Sigmoid colon (tissue), 7 donors: Measurements from ENCODE around the gene SIGLEC9. TPM values are rescaled to one million over a fixed set of nuclear protein-coding genes. Genes with fewer than 3 reads are reported as not detected.

Experiments
- DNase-seq: peaks from one replicate; pipeline ENCODE4 v3.0.0-alpha.2; 2019
- H3K27ac ChIP-seq, 4 donors: fragments of 200-600 bp; sonication (generic); one replicate each; pipeline ENCODE4 v1.5.1; 2016 to 2019; ENCODE audit warnings: mild to moderate bottlenecking in 1 of 4
- H3K27me3 ChIP-seq, 3 donors: fragments of 200-600 bp; sonication (generic); one replicate each; pipeline ENCODE4 v1.5.1; 2019; ENCODE audit warnings: mild to moderate bottlenecking in 1 of 3
- H3K36me3 ChIP-seq, 4 donors: fragments of 200-600 bp; sonication (generic); one replicate each; pipeline ENCODE4 v1.5.1; 2016 to 2019
- H3K4me1 ChIP-seq, 4 donors: fragments of 200-600 bp; sonication (generic); one replicate each; pipeline ENCODE4 v1.5.1; 2017 to 2019
- H3K4me3 ChIP-seq, 4 donors: fragments of 200-600 bp; sonication (generic); one replicate each; pipeline ENCODE4 v1.5.1; 2017 to 2019; ENCODE audit warnings: mild to moderate bottlenecking in 2 of 4, moderate library complexity in 1 of 4
- H3K9me3 ChIP-seq, 4 donors: fragments of 200-600 bp in 3 of 4; sonication (generic) in 3 of 4; one replicate each; pipeline versions ENCODE4 v1.5.1 to v1.6.1; 2013 to 2019
- EP300 ChIP-seq, 4 donors: sonication (generic); formaldehyde crosslinking; IDR thresholded peaks; one replicate each; pipeline ENCODE4 v1.6.1; 2017; ENCODE audit warnings: antibody characterized with exemption in 4 of 4
- POLR2A ChIP-seq, 2 donors: fragments of 450-650 bp; IDR thresholded peaks; one replicate each; pipeline ENCODE4 v1.6.1; 2016; ENCODE audit warnings: antibody characterized with exemption in 2 of 2, mild to moderate bottlenecking in 2 of 2, moderate library complexity in 2 of 2
- POLR2AphosphoS5 ChIP-seq, 4 donors: sonication (generic); formaldehyde crosslinking; IDR thresholded peaks; one replicate each; pipeline ENCODE4 v1.6.1; 2017; ENCODE audit warnings: antibody characterized with exemption in 4 of 4
- WGBS, 2 donors: extraction: QIAGEN DNeasy Blood & Tissue Kit; methylation state at CpG; one replicate each; pipeline ENCODE4 v1.1.7; 2013; 5-methylcytosine and 5-hydroxymethylcytosine counted together
- intact Hi-C: fragments of 100-400 bp; cut with DNase I; formaldehyde crosslinking; loops from one replicate; pipeline ENCODE4 v1.15.1; 2023
- polyA plus RNA-seq, 3 donors: library from polyadenylated mRNA; stranded (reverse); fragments of 200-250 nt; gene quantifications; one replicate each; pipeline ENCODE4 v1.2.3, GENCODE V29; 2013
- total RNA-seq, 4 donors: library from RNA; depleted of rRNA; stranded (reverse); fragments of >200 nt; gene quantifications; one replicate each; pipeline ENCODE4 v1.1.0, GENCODE V29; 2016
- TF ChIP-seq, protein P1 (sequence below), 4 experiments: fragments of 450-650 bp in 3 of 4; fragments of 200-600 bp in 1 of 4; IDR thresholded peaks; one replicate each; pipeline ENCODE4 v1.5.1; 2016 to 2019; ENCODE audit warnings: antibody characterized with exemption in 4 of 4, mild to moderate bottlenecking in 3 of 4, moderate library complexity in 2 of 4
- donor health status: healthy with polysubstance abuse.
- donor health status: Bipolar disorder and iron deficiency.
- donor health status: healthy.

SIGLEC9 gene
- total and polyA plus RNA-seq, 7 donors = 2.4 to 9.5 (median 5.4) TPM

- Histone ChIP-seq H3K36me3 (no peaks in the 10 kb centered on the region), H3K4me3 (no peak overlapping the region), H3K9me3 (no peaks in the 10 kb centered on the region), H3K4me1 (no peaks in the 10 kb centered on the region), H3K27ac (no peak overlapping the region), H3K27me3 (peaks cover 0 to 9% (median 0%) of the 10 kb centered on the region in 3 donors)
- TF ChIP-seq, protein P1, sequence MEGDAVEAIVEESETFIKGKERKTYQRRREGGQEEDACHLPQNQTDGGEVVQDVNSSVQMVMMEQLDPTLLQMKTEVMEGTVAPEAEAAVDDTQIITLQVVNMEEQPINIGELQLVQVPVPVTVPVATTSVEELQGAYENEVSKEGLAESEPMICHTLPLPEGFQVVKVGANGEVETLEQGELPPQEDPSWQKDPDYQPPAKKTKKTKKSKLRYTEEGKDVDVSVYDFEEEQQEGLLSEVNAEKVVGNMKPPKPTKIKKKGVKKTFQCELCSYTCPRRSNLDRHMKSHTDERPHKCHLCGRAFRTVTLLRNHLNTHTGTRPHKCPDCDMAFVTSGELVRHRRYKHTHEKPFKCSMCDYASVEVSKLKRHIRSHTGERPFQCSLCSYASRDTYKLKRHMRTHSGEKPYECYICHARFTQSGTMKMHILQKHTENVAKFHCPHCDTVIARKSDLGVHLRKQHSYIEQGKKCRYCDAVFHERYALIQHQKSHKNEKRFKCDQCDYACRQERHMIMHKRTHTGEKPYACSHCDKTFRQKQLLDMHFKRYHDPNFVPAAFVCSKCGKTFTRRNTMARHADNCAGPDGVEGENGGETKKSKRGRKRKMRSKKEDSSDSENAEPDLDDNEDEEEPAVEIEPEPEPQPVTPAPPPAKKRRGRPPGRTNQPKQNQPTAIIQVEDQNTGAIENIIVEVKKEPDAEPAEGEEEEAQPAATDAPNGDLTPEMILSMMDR (IDR thresholded peaks at IDR 0.05) = no peak
- TF ChIP-seq EP300 (IDR thresholded peaks at IDR 0.05) = no peak
- intact Hi-C loops = no loop called here
- WGBS, 2 donors = 88 to 90% methylated on average over 18 of the region's 18 CpGs
- no peak for DNase-seq
Measured at GRCh38 chr19:51086153-51086850, 38.4 kb upstream of the SIGLEC9 start.

DNA sequence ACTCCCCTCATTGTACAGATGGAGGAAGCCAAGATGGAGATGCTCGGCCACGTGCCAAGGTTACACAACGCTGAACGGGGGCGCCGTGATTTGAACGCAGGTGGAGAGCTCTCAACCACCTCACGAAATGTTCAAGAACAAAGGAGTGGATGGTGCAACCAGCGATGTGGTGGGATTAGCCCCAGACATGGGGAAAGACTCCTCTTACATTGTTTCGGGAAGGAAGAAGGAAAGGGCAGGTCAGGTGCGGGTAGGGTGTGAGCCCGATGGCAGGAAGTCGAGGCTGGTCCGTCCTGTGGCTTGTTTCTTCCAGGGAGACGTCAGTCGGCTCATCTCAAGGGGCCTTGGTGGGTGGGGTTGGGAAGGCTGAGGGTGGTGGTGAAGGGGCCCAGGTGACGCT lies 34.9 kb upstream of the SIGLEC9 start:
- intact Hi-C loops = no loop called here
- no peaks in the 10 kb centered on the region for H3K9me3 ChIP-seq
- TF ChIP-seq POLR2A (IDR thresholded peaks at IDR 0.05) (no peak), EP300 (IDR thresholded peaks at IDR 0.05) (no peak), POLR2AphosphoS5 (IDR thresholded peaks at IDR 0.05) (no peak)
- TF ChIP-seq, protein P1 (IDR thresholded peaks at IDR 0.05) = no peak
- no peak overlapping the region for H3K4me3 ChIP-seq
- H3K36me3 ChIP-seq = no peaks in the 10 kb centered on the region
- no peak overlapping the region for H3K27ac ChIP-seq
- H3K4me1 ChIP-seq = no peaks in the 10 kb centered on the region
- 88 to 93% methylated on average over 17 of the region's 17 CpGs for WGBS, 2 donors
- no peaks in the 10 kb centered on the region for H3K27me3 ChIP-seq
- no peak for DNase-seq

DNA sequence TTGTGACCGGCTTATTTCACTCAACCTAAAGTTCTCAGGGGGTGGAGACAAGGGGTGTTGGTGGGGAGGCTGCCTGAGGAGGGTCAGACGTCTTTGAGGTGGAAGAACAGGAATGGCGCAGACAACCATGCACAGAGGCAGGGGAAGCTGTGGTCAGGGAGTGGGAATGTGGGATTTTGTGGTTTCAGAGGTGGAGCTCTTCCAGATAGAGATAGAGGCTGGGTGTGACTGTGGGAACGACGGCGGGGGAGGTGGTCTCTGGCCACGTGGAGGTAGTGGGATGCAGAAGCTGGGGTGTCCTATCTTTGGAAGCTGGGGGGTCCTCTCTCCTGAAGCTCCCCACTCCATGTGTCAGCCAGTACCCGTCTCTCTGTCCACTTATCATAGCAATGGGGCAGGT lies 34.2 kb upstream of the SIGLEC9 start:
- Histone ChIP-seq H3K9me3 (no peaks in the 10 kb centered on the region), H3K4me1 (peaks cover 0 to 5% (median 0%) of the 10 kb centered on the region in 4 donors), H3K36me3 (no peaks in the 10 kb centered on the region), H3K27me3 (no peaks in the 10 kb centered on the region), H3K4me3 (no peak overlapping the region), H3K27ac (no peak overlapping the region)
- intact Hi-C loops = no loop called here
- TF ChIP-seq POLR2A (IDR thresholded peaks at IDR 0.05) = no peak
- TF ChIP-seq EP300 (IDR thresholded peaks at IDR 0.05) = no peak
- no peak for TF ChIP-seq POLR2AphosphoS5 (IDR thresholded peaks at IDR 0.05)
- TF ChIP-seq, protein P1 (IDR thresholded peaks at IDR 0.05) = no peak
- WGBS, 2 donors = 70 to 71% methylated on average over 8 of the region's 8 CpGs
- DNase-seq = no peak

DNA sequence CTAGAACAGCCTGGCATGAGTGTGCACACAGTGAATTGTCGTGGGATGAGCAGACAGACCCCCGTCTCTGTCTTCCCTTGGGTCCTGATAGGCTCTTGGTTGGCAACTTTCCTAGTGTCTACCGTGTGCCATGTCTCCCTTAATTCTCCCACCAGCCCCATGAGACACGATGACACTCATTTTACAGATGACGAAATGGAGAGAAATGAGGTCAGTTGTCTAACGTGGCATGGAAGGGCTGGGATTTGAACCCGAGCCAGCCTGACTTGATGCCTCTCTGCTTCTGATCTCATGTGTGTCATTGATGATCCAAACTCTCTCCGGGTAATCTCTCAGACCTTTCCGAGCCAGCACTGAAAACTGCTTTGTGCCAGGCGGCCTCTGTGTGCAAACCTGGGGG lies 33.6 kb upstream of the SIGLEC9 start:
- intact Hi-C loops = no loop called here
- DNase-seq = no peak

More for the DNA sequence above, 33.6 kb upstream of the SIGLEC9 start:
- TF ChIP-seq POLR2AphosphoS5 (IDR thresholded peaks at IDR 0.05) (no peak), EP300 (IDR thresholded peaks at IDR 0.05) (no peak), POLR2A (IDR thresholded peaks at IDR 0.05) (no peak)
- TF ChIP-seq, protein P1 (IDR thresholded peaks at IDR 0.05) = no peak
- H3K4me3 ChIP-seq = no peak overlapping the region
- H3K36me3 ChIP-seq = no peaks in the 10 kb centered on the region
- H3K27ac ChIP-seq = no peak overlapping the region
- H3K4me1 ChIP-seq = peaks cover 0 to 5% (median 0%) of the 10 kb centered on the region in 4 donors
- H3K9me3 ChIP-seq = no peaks in the 10 kb centered on the region
- WGBS, 2 donors = 83 to 91% methylated on average over 10 of the region's 10 CpGs
- H3K27me3 ChIP-seq = no peaks in the 10 kb centered on the region
